Cardiac fibroblast (primary cell): ENCODE data around the gene SH3RF1.

Experiments
- DNase-seq, 2 donors: peaks; one replicate each; pipeline versions ENCODE4 v3.0.0 to v3.0.0-alpha.2; 2010; ENCODE audit warnings: low read depth in 2 of 2
- H3K4me3 ChIP-seq, 2 donors: replicated peaks in 1 of 2; 1 replicate in 1 of 2; 2 replicates in 1 of 2; pipeline ENCODE4 v1.5.1; 2011; ENCODE audit warnings: low read depth in 2 of 2, low read length in 2 of 2, mild to moderate bottlenecking in 2 of 2, moderate library complexity in 1 of 2
- TF ChIP-seq, protein P1 (sequence below): IDR thresholded peaks from one replicate; pipeline ENCODE4 v1.5.1; 2011; ENCODE audit warnings: low read depth, mild to moderate bottlenecking, low read length, inconsistent platforms

Gene SH3RF1

DNA sequence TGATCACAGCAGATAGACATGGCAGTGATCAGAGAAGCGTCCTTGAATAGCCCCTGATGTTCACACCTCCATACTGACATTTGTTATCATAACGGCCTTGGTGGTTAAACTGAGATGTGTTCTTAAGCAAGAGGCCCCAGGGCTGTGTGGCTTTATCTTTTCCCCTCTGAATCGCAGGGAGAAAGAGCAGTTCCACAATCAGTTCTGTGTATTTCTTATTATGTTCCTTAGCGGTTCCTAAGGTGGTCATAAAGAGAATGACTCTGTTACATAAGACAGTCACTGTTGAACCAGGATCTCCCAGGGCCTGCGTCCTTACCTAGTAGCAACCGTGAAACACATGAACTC, 207.9 kb downstream of the SH3RF1 start:
- TF ChIP-seq, protein P1, sequence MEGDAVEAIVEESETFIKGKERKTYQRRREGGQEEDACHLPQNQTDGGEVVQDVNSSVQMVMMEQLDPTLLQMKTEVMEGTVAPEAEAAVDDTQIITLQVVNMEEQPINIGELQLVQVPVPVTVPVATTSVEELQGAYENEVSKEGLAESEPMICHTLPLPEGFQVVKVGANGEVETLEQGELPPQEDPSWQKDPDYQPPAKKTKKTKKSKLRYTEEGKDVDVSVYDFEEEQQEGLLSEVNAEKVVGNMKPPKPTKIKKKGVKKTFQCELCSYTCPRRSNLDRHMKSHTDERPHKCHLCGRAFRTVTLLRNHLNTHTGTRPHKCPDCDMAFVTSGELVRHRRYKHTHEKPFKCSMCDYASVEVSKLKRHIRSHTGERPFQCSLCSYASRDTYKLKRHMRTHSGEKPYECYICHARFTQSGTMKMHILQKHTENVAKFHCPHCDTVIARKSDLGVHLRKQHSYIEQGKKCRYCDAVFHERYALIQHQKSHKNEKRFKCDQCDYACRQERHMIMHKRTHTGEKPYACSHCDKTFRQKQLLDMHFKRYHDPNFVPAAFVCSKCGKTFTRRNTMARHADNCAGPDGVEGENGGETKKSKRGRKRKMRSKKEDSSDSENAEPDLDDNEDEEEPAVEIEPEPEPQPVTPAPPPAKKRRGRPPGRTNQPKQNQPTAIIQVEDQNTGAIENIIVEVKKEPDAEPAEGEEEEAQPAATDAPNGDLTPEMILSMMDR = no peak
- no peak overlapping the region for H3K4me3 ChIP-seq
- DNase-seq = peak; percentile 18 to 59

DNA sequence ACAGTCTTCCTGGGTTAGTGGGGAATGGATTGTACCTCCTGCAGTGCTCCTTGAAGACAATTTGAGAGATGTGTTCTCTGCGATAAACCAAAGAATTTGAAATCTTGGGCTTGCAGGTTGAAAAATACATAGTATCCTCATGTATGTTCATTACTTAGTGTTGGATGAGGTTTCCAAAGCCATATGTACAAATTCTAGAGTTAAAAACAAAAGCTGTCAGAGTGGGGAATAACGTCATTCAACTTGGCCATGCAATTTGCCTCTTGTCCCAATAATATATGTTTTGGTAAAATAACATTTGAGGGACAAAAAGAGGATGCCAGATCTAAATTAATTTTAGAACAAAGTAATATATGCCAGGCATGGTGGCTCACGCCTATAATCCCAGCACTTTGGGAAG, 209.4 kb downstream of the SH3RF1 start:
- H3K4me3 ChIP-seq = no peak overlapping the region
- DNase-seq = no peak
- TF ChIP-seq, protein P1 = no peak

DNA sequence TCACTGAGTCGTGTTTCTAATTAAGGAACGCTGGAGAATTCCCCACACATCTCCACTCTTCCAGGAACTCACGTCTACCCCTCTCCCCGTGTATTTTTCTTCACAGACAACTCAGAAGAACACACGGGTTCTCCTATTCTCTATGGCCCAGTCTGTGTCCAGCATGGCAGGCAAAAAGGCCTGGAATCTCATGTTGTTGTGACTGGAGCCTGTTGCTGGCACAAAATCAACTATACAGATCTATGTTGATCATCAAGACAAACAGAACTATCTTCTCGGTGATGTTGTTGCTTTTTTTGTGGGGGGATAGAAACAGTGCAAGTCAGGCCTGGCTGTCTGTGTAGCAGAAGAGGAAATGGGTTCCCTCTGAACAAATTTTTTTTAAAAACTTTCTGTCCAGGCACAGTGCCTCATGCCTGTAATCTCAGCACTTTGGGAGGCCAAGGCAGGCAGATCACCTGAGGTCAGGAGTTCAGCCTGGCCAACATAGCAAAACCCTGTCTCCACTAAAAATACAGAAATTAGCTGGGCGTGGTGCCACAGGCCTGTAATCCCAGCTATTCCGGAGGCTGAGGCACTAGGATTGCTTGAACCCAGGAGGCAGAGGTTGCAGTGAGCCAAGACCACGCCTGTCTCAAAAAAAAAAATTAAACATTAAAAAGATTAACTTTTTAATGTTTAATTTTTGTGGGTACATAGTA, 210.2 kb downstream of the SH3RF1 start:
- peak in 1 of 2 donors; percentile 24 for DNase-seq
- H3K4me3 ChIP-seq = no peak overlapping the region
- TF ChIP-seq, protein P1 = no peak

DNA sequence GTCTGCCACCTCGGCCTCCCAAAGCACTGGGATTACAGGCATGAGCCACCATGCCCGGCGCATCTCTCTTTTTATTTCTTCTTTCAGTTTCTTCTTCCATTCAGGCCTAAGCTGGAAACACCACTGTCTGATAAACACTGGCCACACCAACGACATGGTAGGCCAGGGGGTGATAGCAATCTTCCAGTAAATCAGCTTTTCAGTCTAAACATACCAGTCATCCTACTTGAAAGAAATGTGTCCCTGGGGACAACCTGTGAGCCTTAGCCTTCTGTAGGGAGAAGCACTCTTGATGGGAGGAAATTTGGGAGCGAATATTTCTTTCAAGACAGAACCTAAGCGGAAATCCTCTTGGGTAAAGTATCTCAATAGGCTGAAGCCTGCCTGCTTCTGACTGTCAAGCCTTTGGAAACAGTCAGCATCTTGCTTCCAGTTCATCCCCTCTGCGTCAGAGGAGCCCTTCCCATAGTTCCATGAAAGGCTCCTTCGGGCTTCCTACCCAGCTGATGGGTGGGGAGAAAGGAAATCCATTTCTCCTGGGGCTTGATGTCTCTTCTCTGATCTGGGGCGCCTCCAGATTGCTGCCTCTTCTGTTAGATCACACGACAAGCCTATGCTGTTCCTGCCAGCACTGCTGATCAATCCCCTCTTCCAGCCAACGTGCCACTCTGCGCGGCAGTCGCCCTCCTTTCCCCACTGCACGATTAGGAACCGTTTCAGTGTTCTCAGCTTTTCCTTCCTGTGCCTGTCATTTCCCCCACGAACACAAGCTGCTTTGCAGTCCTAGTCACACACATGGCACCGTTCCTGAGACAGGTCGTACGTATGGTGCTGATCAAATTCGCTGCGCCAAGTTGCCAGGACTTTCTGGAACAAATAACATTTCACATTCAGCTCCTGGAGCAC, 211.2 kb downstream of the SH3RF1 start:
- DNase-seq = peak; percentile 51 to 62
- TF ChIP-seq, protein P1 = no peak
- H3K4me3 ChIP-seq = no peak overlapping the region

GRCh38 chr4:169058312-169058711, 212.4 kb downstream of the SH3RF1 start:
- H3K4me3 ChIP-seq = no peak overlapping the region
- no peak for DNase-seq
- TF ChIP-seq, protein P1 = no peak

GRCh38 chr4:169054879-169055278, 215.9 kb downstream of the SH3RF1 start:
- H3K4me3 ChIP-seq = no peak overlapping the region
- no peak for DNase-seq
- TF ChIP-seq, protein P1 = no peak
